ENCODE measurements around the gene PODXL. TPM values are rescaled to one million over a fixed set of nuclear protein-coding genes. Genes with fewer than 3 reads are reported as not detected.
A peak's percentile ranks its signal among the peaks of the same experiment; 100 is the strongest.

PODXL gene
- total and polyA plus RNA-seq, 2 donors from 2014 or later, result 114 to 150 TPM

DNA sequence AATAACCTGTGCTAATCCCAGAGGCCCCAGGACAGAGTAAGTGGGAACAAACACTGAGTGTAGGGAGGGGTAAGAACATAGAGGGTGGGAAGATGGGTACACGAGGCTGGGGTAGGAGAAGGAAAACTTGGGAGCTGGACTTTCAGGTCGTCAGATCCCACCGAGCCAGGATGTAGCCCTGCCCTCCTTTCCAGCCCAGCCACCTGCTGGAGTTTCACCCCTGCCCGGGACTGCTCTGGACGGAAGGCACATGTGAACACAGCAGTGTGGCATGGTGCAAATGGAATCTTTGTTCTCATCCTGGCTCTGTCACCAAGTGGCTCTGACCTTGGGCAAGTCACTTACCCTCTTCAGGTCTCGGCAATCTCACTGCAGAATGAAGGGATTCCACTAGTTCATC is 52.8 kb downstream of the PODXL start:
- peaks cover 2 to 4% (median 3%) of the 10 kb centered on the region in 3 donors for H3K36me3 ChIP-seq (ENCODE audit: control insufficient read depth in 2 of 3, insufficient read depth in 3 of 3, low read length in 3 of 3)
- FAIRE-seq (no peak), DNase-seq (no peak)
- no peaks in the 10 kb centered on the region for H3K27me3 ChIP-seq (ENCODE audit: control insufficient read depth, insufficient read depth, low read length)
- TF ChIP-seq, protein P1, sequence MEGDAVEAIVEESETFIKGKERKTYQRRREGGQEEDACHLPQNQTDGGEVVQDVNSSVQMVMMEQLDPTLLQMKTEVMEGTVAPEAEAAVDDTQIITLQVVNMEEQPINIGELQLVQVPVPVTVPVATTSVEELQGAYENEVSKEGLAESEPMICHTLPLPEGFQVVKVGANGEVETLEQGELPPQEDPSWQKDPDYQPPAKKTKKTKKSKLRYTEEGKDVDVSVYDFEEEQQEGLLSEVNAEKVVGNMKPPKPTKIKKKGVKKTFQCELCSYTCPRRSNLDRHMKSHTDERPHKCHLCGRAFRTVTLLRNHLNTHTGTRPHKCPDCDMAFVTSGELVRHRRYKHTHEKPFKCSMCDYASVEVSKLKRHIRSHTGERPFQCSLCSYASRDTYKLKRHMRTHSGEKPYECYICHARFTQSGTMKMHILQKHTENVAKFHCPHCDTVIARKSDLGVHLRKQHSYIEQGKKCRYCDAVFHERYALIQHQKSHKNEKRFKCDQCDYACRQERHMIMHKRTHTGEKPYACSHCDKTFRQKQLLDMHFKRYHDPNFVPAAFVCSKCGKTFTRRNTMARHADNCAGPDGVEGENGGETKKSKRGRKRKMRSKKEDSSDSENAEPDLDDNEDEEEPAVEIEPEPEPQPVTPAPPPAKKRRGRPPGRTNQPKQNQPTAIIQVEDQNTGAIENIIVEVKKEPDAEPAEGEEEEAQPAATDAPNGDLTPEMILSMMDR (IDR thresholded peaks at IDR 0.05; ENCODE audit: borderline replicate concordance, extremely low read depth, insufficient read depth), result no peak
- peak overlapping the region; percentile 33 to 57 for H3K27ac ChIP-seq (ENCODE audit: low read depth in 2 of 2, low read length in 2 of 2)
- no peak overlapping the region for H3K4me3 ChIP-seq (ENCODE audit: low read length in 3 of 3)
- no peaks in the 10 kb centered on the region for H3K9me3 ChIP-seq (ENCODE audit: control insufficient read depth in 2 of 3, insufficient read depth in 1 of 3, low read length in 3 of 3)
- peaks cover 0 to 28% (median 18%) of the 10 kb centered on the region in 3 donors for H3K4me1 ChIP-seq (ENCODE audit: control insufficient read depth in 2 of 3, insufficient read depth in 2 of 3, low read depth in 1 of 3, low read length in 3 of 3)
- intact Hi-C loops (cut with DNase I), result loop anchor here (10.0 kb wide), 1 partner anchor 151 kb away; no protein-coding TSS in a partner anchor
- peak overlapping the region in 1 of 3 donors; percentile 29 for H3K9ac ChIP-seq (ENCODE audit: low read length in 3 of 3)

DNA sequence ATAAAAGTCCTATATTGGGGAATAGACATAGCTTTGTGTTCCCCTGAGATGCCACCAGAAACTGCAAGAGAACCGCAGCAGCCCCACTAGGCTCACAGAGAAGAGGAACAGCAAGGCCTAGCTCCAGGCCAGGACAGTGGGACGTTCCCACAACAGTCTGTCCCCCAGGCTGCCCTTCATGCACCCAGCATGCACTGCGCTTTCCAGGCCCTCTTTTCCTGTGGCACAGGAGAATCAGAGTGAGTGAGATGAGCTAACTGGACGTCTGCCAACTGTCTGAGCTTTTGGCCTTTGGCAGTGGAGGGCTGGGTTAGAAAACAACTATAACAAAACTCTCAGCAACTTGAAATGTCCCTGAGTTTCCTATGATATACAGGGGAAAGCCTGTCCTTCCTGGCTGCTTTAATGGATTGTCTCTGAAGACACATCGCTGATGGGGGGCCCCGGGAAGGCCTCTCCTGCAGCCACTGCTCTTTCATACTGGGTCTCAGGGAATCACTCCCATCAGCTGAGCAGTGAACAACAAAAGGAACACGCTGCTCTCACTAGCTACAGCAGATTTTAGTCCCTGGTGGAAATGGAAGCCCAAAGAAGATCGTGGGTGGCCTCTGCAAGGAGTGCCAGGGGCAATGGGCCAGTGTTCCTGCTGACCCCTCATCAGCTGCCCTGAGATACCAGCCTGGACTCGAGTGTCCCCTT is 53.5 kb downstream of the PODXL start:
- Histone ChIP-seq H3K9me3 (ENCODE audit: control insufficient read depth in 2 of 3, insufficient read depth in 1 of 3, low read length in 3 of 3) (no peaks in the 10 kb centered on the region), H3K27me3 (ENCODE audit: control insufficient read depth, insufficient read depth, low read length) (no peaks in the 10 kb centered on the region), H3K27ac (ENCODE audit: low read depth in 2 of 2, low read length in 2 of 2) (peak overlapping the region; percentile 44 to 57), H3K4me1 (ENCODE audit: control insufficient read depth in 2 of 3, insufficient read depth in 2 of 3, low read depth in 1 of 3, low read length in 3 of 3) (peaks cover 0 to 24% (median 16%) of the 10 kb centered on the region in 3 donors), H3K4me3 (ENCODE audit: low read length in 3 of 3) (no peak overlapping the region), H3K36me3 (ENCODE audit: control insufficient read depth in 2 of 3, insufficient read depth in 3 of 3, low read length in 3 of 3) (peaks cover 2 to 8% (median 3%) of the 10 kb centered on the region in 3 donors), H3K9ac (ENCODE audit: low read length in 3 of 3) (peak overlapping the region in 1 of 3 donors; percentile 29)
- DNase-seq (peak in 4 of 5 donors; percentile 40 to 83 (median 64)), FAIRE-seq (no peak)
- intact Hi-C loops (cut with DNase I), result loop anchor here (10.0 kb wide), 1 partner anchor 152 kb away; no protein-coding TSS in a partner anchor
- TF ChIP-seq, protein P1 (IDR thresholded peaks at IDR 0.05; ENCODE audit: borderline replicate concordance, extremely low read depth, insufficient read depth), result no peak

DNA sequence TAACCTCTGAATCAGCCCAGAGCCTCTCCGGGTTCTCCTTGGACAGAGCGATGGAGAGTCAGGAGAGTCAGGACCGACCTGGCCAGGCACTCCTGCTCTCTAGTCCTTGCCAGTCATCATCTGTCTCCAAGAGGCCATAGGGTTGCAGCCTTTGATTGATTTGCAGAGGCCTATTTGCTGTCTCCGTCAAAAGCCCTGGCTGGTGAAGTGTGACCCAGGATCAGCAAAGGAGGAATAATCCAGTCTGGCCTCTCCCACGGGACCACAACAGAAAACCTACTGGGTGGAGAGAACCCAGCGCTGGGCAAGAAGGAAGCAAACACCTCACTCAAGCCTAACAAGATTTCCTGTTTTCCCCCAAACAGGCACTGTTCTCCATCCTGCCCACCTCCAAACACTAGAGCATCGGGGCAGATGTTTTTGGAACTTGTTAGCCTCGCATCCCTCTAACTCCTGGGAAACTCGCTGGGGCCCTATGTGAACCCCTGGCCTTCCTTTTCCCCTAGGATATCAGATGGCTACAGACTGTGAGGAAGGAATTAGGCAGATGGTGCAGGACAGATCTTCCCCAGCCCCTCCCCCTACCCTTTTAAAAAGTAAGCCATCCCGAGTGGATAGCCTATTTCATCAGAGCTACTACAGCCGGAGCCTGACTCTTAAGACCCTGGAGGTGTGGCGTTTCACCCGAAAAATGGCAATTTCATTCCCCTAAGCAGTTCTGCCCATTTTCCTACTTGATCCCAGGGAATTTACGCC is 54.3 kb downstream of the PODXL start:
- H3K27me3 ChIP-seq (ENCODE audit: control insufficient read depth, insufficient read depth, low read length), result no peaks in the 10 kb centered on the region
- no peak overlapping the region for H3K4me3 ChIP-seq (ENCODE audit: low read length in 3 of 3)
- no peak overlapping the region for H3K9ac ChIP-seq (ENCODE audit: low read length in 3 of 3)
- H3K36me3 ChIP-seq (ENCODE audit: control insufficient read depth in 2 of 3, insufficient read depth in 3 of 3, low read length in 3 of 3), result peaks cover 2 to 10% (median 9%) of the 10 kb centered on the region in 3 donors
- no peak overlapping the region for H3K27ac ChIP-seq (ENCODE audit: low read depth in 2 of 2, low read length in 2 of 2)
- intact Hi-C loops (cut with DNase I), result loop anchor here (10.0 kb wide), 1 partner anchor 153 kb away; no protein-coding TSS in a partner anchor
- H3K4me1 ChIP-seq (ENCODE audit: control insufficient read depth in 2 of 3, insufficient read depth in 2 of 3, low read depth in 1 of 3, low read length in 3 of 3), result peaks cover 0 to 20% (median 16%) of the 10 kb centered on the region in 3 donors
- TF ChIP-seq, protein P1 (IDR thresholded peaks at IDR 0.05; ENCODE audit: borderline replicate concordance, extremely low read depth, insufficient read depth), result no peak
- H3K9me3 ChIP-seq (ENCODE audit: control insufficient read depth in 2 of 3, insufficient read depth in 1 of 3, low read length in 3 of 3), result no peaks in the 10 kb centered on the region
- no peak for DNase-seq
- FAIRE-seq, result no peak

Measured in kidney (tissue), 14 donors.